HepG2 (cell line): ENCODE data around the gene IL4I1.

Experiments used
- ATF7-NPFF ChIP-seq: sonication (generic); formaldehyde crosslinking; IDR thresholded peaks from 2 replicates; pipeline ENCODE4 v1.8.1; 2023; ENCODE audit warnings: mild to moderate bottlenecking, low read depth, missing genetic modification reagents, moderate library complexity
- NR3C1 ChIP-seq: sonication (generic); formaldehyde crosslinking; IDR thresholded peaks from 2 replicates; pipeline ENCODE4 v1.4.0; 2020; ENCODE audit warnings: missing genetic modification reagents
- SAFB2 ChIP-seq: sonication (generic); formaldehyde crosslinking; IDR thresholded peaks from 2 replicates; pipeline ENCODE4 v1.5.1; 2020; ENCODE audit warnings: missing genetic modification reagents, low read depth, mild to moderate bottlenecking, borderline replicate concordance
- SNAI1 ChIP-seq: sonication (generic); formaldehyde crosslinking; IDR thresholded peaks from 2 replicates; pipeline ENCODE4 v1.5.0; 2020; ENCODE audit warnings: mild to moderate bottlenecking, missing genetic modification reagents, borderline replicate concordance
- TP53 ChIP-seq: sonication (generic); formaldehyde crosslinking; conservative IDR thresholded peaks from 2 replicates; pipeline ENCODE4 v1.4.0; 2020; ENCODE audit warnings: missing genetic modification reagents
- ZNF282 ChIP-seq: fragments of 450-650 bp; IDR thresholded peaks from 2 replicates; pipeline ENCODE4 v1.6.1; 2018; ENCODE audit not compliant: partially characterized antibody
- ZNF496 ChIP-seq: sonication (generic); formaldehyde crosslinking; IDR thresholded peaks from 2 replicates; pipeline ENCODE4 v1.8.1; 2023; ENCODE audit warnings: mild to moderate bottlenecking, moderate library complexity, missing genetic modification reagents; ENCODE audit not compliant: insufficient replicate concordance
- TF ChIP-seq, protein P1 (sequence below): sonication (generic); formaldehyde crosslinking; IDR thresholded peaks from 2 replicates; pipeline ENCODE4 v1.4.0; 2020; ENCODE audit warnings: low read depth, missing genetic modification reagents
- TF ChIP-seq, protein P2 (sequence below): sonication (generic); formaldehyde crosslinking; IDR thresholded peaks from 2 replicates; pipeline ENCODE4 v1.4.0; 2020; ENCODE audit warnings: missing genetic modification reagents

- TF ChIP-seq ZNF496 (CRISPR knock-in tag) (no peak), TP53 (CRISPR knock-in tag) (no peak), SNAI1 (CRISPR knock-in tag) (no peak), SAFB2 (CRISPR knock-in tag) (no peak), ZNF282 (no peak), ATF7-NPFF (no peak), NR3C1 (CRISPR knock-in tag) (no peak)
- TF ChIP-seq, protein P1, sequence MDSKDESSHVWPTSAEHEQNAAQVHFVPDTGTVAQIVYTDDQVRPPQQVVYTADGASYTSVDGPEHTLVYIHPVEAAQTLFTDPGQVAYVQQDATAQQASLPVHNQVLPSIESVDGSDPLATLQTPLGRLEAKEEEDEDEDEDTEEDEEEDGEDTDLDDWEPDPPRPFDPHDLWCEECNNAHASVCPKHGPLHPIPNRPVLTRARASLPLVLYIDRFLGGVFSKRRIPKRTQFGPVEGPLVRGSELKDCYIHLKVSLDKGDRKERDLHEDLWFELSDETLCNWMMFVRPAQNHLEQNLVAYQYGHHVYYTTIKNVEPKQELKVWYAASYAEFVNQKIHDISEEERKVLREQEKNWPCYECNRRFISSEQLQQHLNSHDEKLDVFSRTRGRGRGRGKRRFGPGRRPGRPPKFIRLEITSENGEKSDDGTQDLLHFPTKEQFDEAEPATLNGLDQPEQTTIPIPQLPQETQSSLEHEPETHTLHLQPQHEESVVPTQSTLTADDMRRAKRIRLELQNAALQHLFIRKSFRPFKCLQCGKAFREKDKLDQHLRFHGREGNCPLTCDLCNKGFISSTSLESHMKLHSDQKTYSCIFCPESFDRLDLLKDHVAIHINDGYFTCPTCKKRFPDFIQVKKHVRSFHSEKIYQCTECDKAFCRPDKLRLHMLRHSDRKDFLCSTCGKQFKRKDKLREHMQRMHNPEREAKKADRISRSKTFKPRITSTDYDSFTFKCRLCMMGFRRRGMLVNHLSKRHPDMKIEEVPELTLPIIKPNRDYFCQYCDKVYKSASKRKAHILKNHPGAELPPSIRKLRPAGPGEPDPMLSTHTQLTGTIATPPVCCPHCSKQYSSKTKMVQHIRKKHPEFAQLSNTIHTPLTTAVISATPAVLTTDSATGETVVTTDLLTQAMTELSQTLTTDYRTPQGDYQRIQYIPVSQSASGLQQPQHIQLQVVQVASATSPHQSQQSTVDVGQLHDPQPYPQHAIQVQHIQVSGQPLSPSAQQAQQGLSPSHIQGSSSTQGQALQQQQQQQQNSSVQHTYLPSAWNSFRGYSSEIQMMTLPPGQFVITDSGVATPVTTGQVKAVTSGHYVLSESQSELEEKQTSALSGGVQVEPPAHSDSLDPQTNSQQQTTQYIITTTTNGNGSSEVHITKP (CRISPR knock-in tag): no peak
- TF ChIP-seq, protein P2, sequence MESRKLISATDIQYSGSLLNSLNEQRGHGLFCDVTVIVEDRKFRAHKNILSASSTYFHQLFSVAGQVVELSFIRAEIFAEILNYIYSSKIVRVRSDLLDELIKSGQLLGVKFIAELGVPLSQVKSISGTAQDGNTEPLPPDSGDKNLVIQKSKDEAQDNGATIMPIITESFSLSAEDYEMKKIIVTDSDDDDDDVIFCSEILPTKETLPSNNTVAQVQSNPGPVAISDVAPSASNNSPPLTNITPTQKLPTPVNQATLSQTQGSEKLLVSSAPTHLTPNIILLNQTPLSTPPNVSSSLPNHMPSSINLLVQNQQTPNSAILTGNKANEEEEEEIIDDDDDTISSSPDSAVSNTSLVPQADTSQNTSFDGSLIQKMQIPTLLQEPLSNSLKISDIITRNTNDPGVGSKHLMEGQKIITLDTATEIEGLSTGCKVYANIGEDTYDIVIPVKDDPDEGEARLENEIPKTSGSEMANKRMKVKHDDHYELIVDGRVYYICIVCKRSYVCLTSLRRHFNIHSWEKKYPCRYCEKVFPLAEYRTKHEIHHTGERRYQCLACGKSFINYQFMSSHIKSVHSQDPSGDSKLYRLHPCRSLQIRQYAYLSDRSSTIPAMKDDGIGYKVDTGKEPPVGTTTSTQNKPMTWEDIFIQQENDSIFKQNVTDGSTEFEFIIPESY (CRISPR knock-in tag): no peak
Measured at GRCh38 chr19:49852631-49853126, 44.0 kb downstream of the IL4I1 start.
